GM19099 (cell line): Measurements from ENCODE around the gene HLA-DPA1.

Source experiments
- POLR2A ChIP-seq: IDR thresholded peaks from 3 replicates; pipeline ENCODE4 v1.6.1; 2011; ENCODE audit warnings: low read depth; ENCODE audit not compliant: insufficient read length; ENCODE audit errors: extremely low read depth

Gene HLA-DPA1

DNA sequence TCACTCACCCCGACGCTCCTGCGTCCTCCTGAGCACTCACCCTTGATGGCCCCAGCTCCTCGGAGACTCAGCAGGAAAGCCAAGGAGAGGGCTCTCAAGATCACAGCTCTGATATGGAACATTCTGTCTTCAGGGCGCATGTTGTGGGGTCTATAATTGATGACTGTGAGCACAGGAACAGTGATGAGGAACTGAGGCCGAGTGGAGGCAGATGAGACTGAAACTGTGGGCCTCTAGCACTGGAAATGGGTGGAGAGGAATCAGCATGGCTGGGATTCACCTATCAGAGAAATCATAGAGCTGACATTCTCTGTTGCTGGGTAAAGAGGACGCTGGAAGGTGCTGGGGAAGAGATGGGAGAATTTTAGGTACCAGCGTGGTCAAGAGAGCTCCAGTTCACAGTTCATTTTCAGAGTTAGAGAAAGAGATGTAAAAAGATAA is at the start of gene HLA-DPA1:
Gene HLA-DPA1 (minus strand): TSS at position 219 of the 441 bp plus-strand sequence.
- peak; percentile 99 for TF ChIP-seq POLR2A

DNA sequence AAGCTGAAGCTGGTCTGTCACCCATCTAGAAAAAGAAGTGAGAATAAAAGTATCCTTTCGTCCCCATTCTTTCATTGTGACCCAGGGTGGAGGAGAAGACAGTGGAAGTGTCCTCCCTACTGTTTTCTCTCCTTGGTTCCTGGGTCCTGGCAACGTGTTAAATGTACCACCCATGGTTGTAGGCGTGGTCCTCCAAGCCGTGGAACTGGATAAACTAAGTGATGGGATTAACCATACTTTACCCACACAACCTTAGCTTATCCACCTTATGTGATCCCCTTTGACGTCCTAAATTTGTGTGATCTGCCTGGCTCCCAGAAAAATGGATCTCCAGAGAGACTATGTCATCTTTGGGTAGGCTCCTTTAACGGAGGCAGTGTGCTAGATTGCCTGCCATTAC is 49.7 kb upstream of the HLA-DPA1 start:
- no peak for TF ChIP-seq POLR2A

DNA sequence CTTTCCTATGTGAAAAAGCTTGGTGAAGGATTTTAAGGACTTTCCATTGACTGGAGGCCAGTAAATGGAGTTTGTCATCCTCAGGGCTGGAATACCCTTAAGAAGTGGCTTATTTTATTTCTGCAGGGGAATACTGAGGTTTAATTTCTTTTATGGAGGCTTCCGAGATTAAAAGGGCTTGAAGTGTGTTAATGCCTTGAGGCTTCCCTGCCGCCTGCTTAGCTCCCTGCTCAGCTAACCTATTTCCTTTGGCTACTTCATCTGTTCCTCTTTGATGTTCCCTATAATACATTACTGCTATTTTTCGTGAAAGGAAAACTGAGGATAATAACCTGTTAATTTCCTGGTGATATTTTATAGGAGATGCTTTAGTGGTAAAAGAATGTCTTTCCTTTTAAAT is 46.6 kb upstream of the HLA-DPA1 start:
- no peak for TF ChIP-seq POLR2A

DNA sequence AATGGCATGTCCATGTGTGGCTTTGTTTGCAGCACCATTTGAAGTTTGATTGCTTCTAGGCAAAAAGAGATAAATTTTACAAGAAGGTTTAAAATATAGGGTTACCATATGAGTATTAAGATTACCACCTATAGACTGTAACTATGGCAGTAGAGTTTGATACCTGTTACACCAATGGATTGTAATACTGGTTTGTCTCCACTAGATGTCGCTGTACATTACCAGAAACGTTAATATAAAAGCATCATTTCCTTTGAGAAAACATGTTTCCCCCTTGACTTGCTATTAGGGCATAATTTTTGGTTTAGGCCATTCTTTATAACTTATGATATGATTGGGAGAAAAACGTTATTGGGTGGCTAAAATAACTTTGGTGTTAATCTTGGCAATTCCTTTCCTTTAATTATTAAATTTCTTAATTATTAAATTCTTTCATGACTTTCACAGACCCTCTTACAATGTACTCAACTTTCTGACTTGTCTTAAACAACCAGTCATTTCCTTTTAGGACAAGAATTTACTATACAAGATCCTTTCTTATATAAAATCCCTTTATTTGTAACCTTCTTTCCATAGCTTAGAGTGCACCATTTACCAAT is 45.2 kb upstream of the HLA-DPA1 start:
- TF ChIP-seq POLR2A = no peak

DNA sequence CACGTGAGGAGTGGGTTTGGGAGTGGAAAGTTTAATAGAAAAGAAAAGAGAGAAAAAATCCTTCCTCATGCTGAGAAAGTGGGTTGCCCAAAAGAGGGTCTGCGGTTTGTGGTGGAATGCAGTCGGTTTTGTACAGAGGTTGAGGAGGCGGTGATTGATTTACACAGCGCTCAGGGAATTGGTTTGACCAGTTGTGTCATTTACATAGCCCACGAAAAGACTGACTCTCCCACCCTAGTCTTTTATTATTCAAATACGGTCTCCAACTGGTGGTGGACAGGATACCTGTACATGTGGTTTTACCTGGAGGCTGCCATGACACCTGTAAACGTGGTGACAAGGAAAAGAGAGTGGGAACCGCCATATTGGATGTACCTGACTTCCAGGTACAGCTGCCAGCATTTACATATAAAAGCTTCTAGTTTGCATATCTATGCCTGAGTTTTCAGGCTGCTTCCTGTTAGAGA is 44.4 kb upstream of the HLA-DPA1 start:
- TF ChIP-seq POLR2A = no peak

DNA sequence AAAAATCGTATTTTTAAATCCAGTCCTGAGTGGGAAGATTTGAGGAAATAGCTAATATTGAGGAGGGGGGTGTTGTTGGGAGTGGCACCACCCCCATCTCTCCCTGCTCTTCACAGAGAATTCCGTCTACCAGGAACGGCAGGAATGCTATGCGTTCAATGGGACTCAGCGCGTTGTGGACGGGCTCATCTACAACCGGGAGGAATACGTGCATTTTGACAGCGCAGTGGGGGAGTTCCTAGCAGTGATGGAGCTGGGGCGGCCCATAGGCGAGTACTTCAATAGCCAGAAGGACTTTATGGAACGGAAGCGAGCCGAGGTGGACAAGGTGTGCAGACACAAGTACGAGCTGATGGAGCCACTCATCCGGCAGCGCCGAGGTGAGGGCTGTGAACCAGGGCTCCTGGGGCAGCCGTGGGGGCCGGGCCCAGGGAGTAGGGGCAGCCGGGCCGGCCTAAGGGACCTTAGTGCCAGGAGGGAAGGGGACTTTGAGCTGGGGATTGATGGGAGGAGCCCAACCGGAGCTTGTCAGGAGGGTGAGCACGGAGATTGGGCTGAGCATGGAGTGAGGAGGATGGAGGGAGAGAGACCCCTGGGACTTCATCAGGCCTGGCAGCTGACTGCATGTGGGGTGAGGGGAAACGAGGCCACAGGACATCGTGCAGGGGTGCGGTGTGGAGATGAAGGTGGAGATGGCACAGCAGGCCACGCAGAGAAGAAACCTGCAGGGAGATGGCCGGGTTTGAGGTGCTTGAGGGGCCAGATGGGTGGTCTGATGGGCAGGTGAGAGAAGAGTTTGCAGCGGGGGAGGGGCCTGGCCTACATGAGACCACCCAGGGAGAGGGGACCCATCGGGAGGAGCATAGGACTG is 43.6 kb upstream of the HLA-DPA1 start:
- no peak for TF ChIP-seq POLR2A

DNA sequence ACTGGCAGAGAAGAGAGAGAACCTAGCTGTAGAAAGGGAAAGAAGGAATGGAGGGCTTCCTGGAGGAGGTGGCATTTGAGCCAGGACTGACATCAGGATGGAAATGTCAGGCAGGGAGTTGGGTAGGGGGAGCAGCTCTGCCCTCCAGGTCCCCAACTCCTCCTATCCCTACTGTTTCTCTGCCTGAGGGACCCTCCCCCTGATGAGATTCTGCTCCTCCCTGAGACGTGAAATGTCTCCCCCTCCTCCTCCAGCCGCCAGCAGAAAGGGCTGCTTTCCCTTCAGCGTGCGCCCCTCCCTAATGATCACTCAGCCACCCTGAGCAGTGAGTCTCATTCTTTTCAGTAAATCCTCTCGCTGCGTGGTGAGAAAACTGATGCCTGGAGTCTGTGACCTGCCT is 43.0 kb upstream of the HLA-DPA1 start:
- no peak for TF ChIP-seq POLR2A

DNA sequence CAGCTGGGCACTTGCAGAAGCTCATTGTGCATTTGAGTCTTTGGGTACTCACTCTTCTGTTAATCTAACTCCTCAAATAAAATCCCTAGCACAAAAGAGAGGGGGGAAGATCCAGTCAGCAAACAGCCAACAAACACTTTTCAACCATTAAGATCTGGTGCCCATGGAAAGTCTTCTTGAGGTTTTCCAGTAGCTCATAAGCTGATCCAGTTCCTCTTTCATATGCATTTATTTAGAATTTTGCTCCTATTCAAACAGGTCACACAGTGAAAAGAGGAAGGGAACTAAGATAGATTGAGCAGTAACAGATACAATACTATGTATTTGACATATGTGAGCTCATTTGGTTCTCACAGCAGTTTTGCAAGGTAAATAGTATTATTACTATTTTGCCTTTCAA is 41.0 kb upstream of the HLA-DPA1 start:
- TF ChIP-seq POLR2A = no peak

DNA sequence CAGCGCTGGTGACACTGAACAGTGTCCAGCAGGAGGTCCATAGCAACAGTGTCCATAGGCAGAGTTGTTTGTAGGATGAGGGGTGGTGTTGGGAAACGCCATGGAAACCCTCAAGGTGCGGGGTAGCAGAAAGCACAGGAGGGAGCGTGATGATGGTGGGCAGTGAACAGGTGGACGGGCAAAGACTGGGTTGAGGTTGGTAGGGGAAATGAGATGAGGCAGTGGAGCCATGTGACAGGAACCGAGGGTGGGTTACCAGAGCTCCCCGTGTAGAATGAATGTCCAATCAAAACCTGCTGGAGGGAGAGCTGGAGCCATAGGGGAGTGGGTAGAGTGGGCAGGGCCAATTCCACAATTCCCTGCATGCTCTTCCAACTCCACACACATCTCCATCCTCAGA is 40.3 kb upstream of the HLA-DPA1 start:
- TF ChIP-seq POLR2A = peak; percentile 24

DNA sequence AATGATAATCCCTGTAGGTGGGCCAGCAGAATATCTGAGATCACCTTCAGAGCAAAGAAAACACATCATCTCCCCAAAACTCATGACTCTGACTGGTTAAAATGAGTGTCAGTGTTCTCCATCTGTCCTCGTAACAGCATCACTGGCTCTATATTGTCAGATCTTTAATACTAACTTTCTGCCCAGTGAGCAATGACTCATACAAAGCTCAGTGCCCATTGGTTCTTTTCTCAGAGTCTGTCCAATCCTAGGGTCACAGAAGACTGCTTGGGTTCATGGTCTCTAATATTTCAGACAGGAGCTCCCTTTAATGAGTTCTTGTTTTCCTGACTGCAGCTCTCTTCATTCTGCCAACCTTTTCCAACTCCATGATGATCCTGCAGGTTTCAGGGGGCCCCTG is 38.7 kb upstream of the HLA-DPA1 start:
- no peak for TF ChIP-seq POLR2A

DNA sequence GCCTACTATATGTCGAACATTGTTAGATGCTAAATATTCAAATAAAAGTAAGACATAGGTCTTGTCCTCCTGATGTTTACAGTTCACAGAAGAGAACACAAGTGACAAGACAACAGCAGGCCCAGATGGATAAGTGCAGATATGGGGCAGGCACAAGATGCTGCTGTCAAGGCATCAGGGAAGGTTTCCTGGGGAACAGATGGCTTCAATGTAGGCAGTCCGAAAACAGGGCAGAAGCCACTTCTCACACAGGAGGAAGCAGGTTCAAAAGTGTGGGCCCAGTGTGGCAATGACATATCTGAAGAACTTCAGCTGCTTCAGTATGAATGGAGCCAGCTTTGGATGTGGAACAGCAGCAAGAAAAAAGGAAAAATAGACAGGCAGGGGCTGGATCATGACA is 34.9 kb upstream of the HLA-DPA1 start:
- TF ChIP-seq POLR2A = no peak

DNA sequence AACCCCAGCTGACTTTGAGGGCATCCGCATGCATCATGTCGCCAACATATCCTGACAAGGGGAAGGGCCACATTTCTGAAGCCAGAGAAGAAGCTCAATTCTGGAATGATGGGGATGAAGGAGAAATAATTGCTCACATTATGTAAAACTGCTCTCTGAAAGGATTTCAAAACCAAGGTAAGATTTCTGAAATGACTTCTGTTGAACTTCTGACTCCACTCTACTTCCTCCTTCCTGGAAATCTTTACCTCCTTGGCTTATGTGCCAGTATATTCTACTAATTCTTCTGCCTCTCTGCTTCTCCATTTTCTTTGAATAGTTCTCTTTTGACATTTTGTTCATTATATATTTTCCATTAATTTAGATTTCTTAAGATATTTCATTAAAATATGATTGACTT is 34.2 kb upstream of the HLA-DPA1 start:
- TF ChIP-seq POLR2A = no peak

DNA sequence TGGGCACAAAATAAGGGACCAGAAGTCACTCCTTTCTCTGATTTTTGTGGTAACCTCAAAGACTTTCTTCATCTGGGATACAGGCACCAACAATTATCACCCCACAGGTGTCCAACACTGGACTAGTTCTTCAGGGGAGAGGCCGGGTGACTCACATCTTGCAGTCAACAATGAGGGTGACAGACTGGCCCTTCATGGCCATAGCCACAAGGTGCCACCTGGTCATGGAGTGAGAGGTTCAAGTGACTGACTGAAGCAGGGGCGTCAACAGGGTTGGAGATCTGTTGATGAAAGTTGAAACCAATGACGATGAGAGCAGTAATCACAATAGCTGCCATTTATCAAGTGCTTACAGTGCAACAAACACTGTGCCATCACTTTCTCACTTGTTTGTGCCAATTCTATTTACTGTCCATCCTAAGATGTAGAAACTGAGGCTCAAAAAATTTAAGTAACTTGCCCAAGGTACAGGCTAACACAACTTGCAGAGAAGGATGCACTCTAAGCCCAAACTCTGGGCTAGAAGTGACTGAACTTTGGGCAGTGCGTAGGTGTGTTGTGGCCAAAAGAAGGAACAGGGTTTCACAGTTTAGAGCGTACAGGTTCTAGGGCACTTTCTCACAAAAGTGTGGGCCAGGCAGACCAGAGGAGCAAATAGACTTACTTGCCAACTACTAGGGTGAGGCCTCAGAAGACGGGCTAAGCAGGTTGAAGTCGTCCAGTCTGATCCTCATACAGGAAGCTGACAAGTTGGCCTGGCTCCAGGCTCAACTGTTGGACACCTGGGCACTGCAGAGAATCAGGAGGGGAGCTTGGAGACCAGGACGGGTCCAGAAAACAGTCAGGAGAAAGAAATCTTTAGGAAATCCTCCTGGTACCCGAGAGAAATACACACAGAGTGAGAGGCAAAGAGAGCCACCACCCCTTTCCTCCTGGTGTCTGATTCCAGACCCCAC is 32.7 kb upstream of the HLA-DPA1 start:
- no peak for TF ChIP-seq POLR2A

DNA sequence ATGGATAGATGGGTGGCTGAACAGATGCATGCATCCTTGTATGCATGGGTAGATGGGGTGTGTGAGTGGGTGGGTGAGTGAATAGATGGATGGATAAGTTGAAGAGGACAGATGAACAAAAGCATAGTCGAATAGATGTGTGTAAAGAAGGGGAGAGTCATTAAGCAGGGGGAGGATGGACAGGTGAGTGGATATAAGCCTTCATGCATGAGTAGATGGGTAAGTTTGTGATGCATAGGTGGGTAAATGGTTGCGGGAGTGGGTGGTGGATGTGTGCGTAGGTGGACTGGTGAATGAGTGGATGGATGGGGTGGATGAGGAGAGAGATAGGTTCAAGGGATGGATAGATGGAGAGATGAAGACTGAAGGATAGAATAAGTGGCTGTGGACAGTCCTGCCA is 31.9 kb upstream of the HLA-DPA1 start:
- TF ChIP-seq POLR2A = no peak

DNA sequence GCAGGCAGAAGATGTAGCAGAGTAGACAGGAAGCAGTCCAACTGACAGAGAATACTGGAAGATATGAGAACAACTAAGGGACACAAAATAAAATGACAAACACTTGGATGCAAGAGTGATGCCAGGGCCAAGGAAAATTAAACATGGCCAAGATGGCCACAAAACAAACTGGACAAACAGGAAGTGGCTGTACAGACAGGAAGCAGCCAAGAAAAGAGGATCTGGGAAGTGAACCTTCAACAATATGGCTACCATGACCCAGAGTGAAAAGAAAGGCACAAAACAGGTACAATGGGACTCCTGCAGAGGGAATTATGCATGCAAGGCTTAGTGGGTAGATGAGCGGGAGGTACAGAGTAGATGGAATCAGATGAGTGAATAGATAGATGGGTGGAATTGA is 31.4 kb upstream of the HLA-DPA1 start:
- TF ChIP-seq POLR2A = no peak
